Tibial artery (tissue), 4 donors: ENCODE measurements around the gene SGO2.

Experiments used
- DNase-seq, 2 donors: peaks; one replicate each; pipeline ENCODE4 v3.0.0-alpha.2; 2019
- H3K27ac ChIP-seq, 2 donors: fragments of 200-600 bp; sonication (generic) in 1 of 2; 1 replicate in 1 of 2; 2 replicates in 1 of 2; pipeline ENCODE4 v1.5.1; 2018 to 2019; ENCODE audit warnings: mild to moderate bottlenecking in 1 of 2
- H3K27me3 ChIP-seq, 2 donors: fragments of 200-600 bp; sonication (generic) in 1 of 2; one replicate each; pipeline versions ENCODE4 v1.5.1 to v1.6.0; 2016 to 2019
- H3K36me3 ChIP-seq, 3 donors: fragments of 200-600 bp; sonication (generic) in 2 of 3; one replicate each; pipeline ENCODE4 v1.5.1; 2016 to 2019; ENCODE audit warnings: mild to moderate bottlenecking in 2 of 3
- H3K4me1 ChIP-seq, 4 donors: fragments of 200-600 bp; sonication (generic) in 2 of 4; 1 replicate in 3 of 4; 2 replicates in 1 of 4; pipeline ENCODE4 v1.5.1; 2016 to 2019
- H3K4me3 ChIP-seq, 2 donors: fragments of 200-600 bp; sonication (generic) in 1 of 2; 1 replicate in 1 of 2; 2 replicates in 1 of 2; pipeline ENCODE4 v1.5.1; 2018 to 2019; ENCODE audit warnings: mild to moderate bottlenecking in 2 of 2
- H3K9me3 ChIP-seq, 3 donors: fragments of 200-600 bp; sonication (generic) in 1 of 3; one replicate each; pipeline ENCODE4 v1.5.1; 2016 to 2019
- CTCF ChIP-seq, 2 experiments: fragments of 200-600 bp in 1 of 2; fragments of 450-650 bp in 1 of 2; IDR thresholded peaks; one replicate each; pipeline ENCODE4 v1.5.1; 2017 to 2019; ENCODE audit warnings: antibody characterized with exemption in 2 of 2, mild to moderate bottlenecking in 1 of 2, moderate library complexity in 1 of 2
- intact Hi-C: fragments of 100-400 bp; cut with DNase I; formaldehyde crosslinking; loops from one replicate; pipeline ENCODE4 v1.15.0; 2023; ENCODE audit warnings: low total_unique reads

The SGO2 gene

GRCh38 chr2:200578778-200579177, 52.8 kb downstream of the SGO2 start:
- Histone ChIP-seq H3K36me3 (no peaks in the 10 kb centered on the region), H3K27ac (no peak overlapping the region), H3K27me3 (no peaks in the 10 kb centered on the region), H3K4me1 (no peaks in the 10 kb centered on the region), H3K9me3 (no peaks in the 10 kb centered on the region), H3K4me3 (no peak overlapping the region)
- intact Hi-C loops, result no loop called here
- no peak for DNase-seq
- TF ChIP-seq CTCF (IDR thresholded peaks at IDR 0.05), result peak; percentile 28 to 48

GRCh38 chr2:200584639-200585038, 58.6 kb downstream of the SGO2 start:
- H3K9me3 ChIP-seq, result no peaks in the 10 kb centered on the region
- H3K27me3 ChIP-seq, result no peaks in the 10 kb centered on the region
- no peaks in the 10 kb centered on the region for H3K36me3 ChIP-seq
- no peak overlapping the region for H3K4me3 ChIP-seq
- H3K27ac ChIP-seq, result no peak overlapping the region
- TF ChIP-seq CTCF (IDR thresholded peaks at IDR 0.05), result no peak
- peaks cover 0 to 6% (median 2%) of the 10 kb centered on the region in 4 donors for H3K4me1 ChIP-seq
- intact Hi-C loops, result no loop called here
- no peak for DNase-seq

- peaks cover 0 to 6% (median 2%) of the 10 kb centered on the region in 4 donors for H3K4me1 ChIP-seq
- no peak for TF ChIP-seq CTCF (IDR thresholded peaks at IDR 0.05)
- intact Hi-C loops, result no loop called here
- H3K27ac ChIP-seq, result peak overlapping the region; percentile 69 to 73
- peak overlapping the region; percentile 58 to 71 for H3K4me3 ChIP-seq
- no peak for DNase-seq
- H3K27me3 ChIP-seq, result no peaks in the 10 kb centered on the region
- no peaks in the 10 kb centered on the region for H3K9me3 ChIP-seq
- H3K36me3 ChIP-seq, result no peaks in the 10 kb centered on the region
These were observed 59.3 kb downstream of the SGO2 start for GRCh38 chr2:200585340-200585729.

- peaks cover 0 to 6% (median 2%) of the 10 kb centered on the region in 4 donors for H3K4me1 ChIP-seq
- no peaks in the 10 kb centered on the region for H3K9me3 ChIP-seq
- no peaks in the 10 kb centered on the region for H3K27me3 ChIP-seq
- intact Hi-C loops, result no loop called here
- no peak for TF ChIP-seq CTCF (IDR thresholded peaks at IDR 0.05)
- H3K4me3 ChIP-seq, result peak within 1 kb of the TSS; percentile 58 to 71
- DNase-seq, result peak; percentile 85 to 86
- H3K27ac ChIP-seq, result peak within 1 kb of the TSS; percentile 69 to 73
- no peaks in the 10 kb centered on the region for H3K36me3 ChIP-seq
These were observed 60.0 kb downstream of the SGO2 start, which contains the start of gene AOX1 for GRCh38 chr2:200585730-200586643. Gene AOX1, plus strand, starts transcription at chr2:200586014. Its CDS starts 95 bp downstream, at chr2:200586109.

- DNase-seq, result no peak
- intact Hi-C loops, result no loop called here
- peak overlapping the region; percentile 58 to 71 for H3K4me3 ChIP-seq
- no peaks in the 10 kb centered on the region for H3K36me3 ChIP-seq
- peaks cover 0 to 6% (median 2%) of the 10 kb centered on the region in 4 donors for H3K4me1 ChIP-seq
- H3K9me3 ChIP-seq, result no peaks in the 10 kb centered on the region
- peak overlapping the region; percentile 69 to 73 for H3K27ac ChIP-seq
- H3K27me3 ChIP-seq, result no peaks in the 10 kb centered on the region
- no peak for TF ChIP-seq CTCF (IDR thresholded peaks at IDR 0.05)
These were observed 60.6 kb downstream of the SGO2 start for GRCh38 chr2:200586644-200586975.
